Measurements from ENCODE around the gene NRXN2.

The NRXN2 gene

GRCh38 chr11:64650923-64651523 is 72.0 kb downstream of the NRXN2 start:
- peak; percentile 21 for DNase-seq (ENCODE audit: low read depth, low spot score)

- peak; percentile 23 for DNase-seq (ENCODE audit: low read depth, low spot score)
Observed at GRCh38 chr11:64649291-64649697, 73.7 kb downstream of the NRXN2 start.

GRCh38 chr11:64648551-64648950 is 74.4 kb downstream of the NRXN2 start:
- no peak for DNase-seq (ENCODE audit: low read depth, low spot score)

GRCh38 chr11:64647019-64647779 is 75.8 kb downstream of the NRXN2 start:
- DNase-seq (ENCODE audit: low read depth, low spot score), result no peak

GRCh38 chr11:64644647-64645275 is 78.2 kb downstream of the NRXN2 start:
- no peak for DNase-seq (ENCODE audit: low read depth, low spot score)

GRCh38 chr11:64643920-64644646 is 78.9 kb downstream of the NRXN2 start:
- DNase-seq (ENCODE audit: low read depth, low spot score), result no peak

- no peak for DNase-seq (ENCODE audit: low read depth, low spot score)
Observed at GRCh38 chr11:64643256-64643881, 79.6 kb downstream of the NRXN2 start.

- DNase-seq (ENCODE audit: low read depth, low spot score), result no peak
Observed at GRCh38 chr11:64642871-64643255, 80.1 kb downstream of the NRXN2 start.

- DNase-seq (ENCODE audit: low read depth, low spot score), result no peak
Observed at GRCh38 chr11:64642418-64642735, 80.6 kb downstream of the NRXN2 start.

GRCh38 chr11:64641596-64642417 is 81.2 kb downstream of the NRXN2 start:
- DNase-seq (ENCODE audit: low read depth, low spot score), result no peak

- DNase-seq (ENCODE audit: low read depth, low spot score), result no peak
Observed at GRCh38 chr11:64639885-64640284, 83.1 kb downstream of the NRXN2 start.

GRCh38 chr11:64638829-64639228 is 84.2 kb downstream of the NRXN2 start:
- no peak for DNase-seq (ENCODE audit: low read depth, low spot score)

- no peak for DNase-seq (ENCODE audit: low read depth, low spot score)
Observed at GRCh38 chr11:64638018-64638665, 84.9 kb downstream of the NRXN2 start.

- DNase-seq (ENCODE audit: low read depth, low spot score), result peak; percentile 26
Observed at GRCh38 chr11:64637334-64638017, 85.5 kb downstream of the NRXN2 start.

GRCh38 chr11:64633555-64634159 is 89.3 kb downstream of the NRXN2 start:
- DNase-seq (ENCODE audit: low read depth, low spot score), result no peak

- no peak for DNase-seq (ENCODE audit: low read depth, low spot score)
Observed at GRCh38 chr11:64632654-64633053, 90.3 kb downstream of the NRXN2 start.

GRCh38 chr11:64632237-64632636 is 90.8 kb downstream of the NRXN2 start:
- DNase-seq (ENCODE audit: low read depth, low spot score), result no peak

GRCh38 chr11:64631675-64632074 is 91.3 kb downstream of the NRXN2 start:
- no peak for DNase-seq (ENCODE audit: low read depth, low spot score)

GRCh38 chr11:64629796-64630562 is 93.0 kb downstream of the NRXN2 start:
- no peak for DNase-seq (ENCODE audit: low read depth, low spot score)

Data from astrocyte of the hippocampus (primary cell).